Measurements from ENCODE around the gene LYPD5. TPM values are rescaled to one million over a fixed set of nuclear protein-coding genes. Genes with fewer than 3 reads are reported as not detected.
A peak's percentile ranks its signal among the peaks of the same experiment; 100 is the strongest.
"Not testable (repeated sequence)": the region's sequence is repeated elsewhere in the genome, so short reads cannot be mapped to it uniquely, and the experiment has no call there.

LYPD5 gene
- total RNA-seq, 2 experiments from 2014 or later = 0.62 to 1.2 TPM

DNA sequence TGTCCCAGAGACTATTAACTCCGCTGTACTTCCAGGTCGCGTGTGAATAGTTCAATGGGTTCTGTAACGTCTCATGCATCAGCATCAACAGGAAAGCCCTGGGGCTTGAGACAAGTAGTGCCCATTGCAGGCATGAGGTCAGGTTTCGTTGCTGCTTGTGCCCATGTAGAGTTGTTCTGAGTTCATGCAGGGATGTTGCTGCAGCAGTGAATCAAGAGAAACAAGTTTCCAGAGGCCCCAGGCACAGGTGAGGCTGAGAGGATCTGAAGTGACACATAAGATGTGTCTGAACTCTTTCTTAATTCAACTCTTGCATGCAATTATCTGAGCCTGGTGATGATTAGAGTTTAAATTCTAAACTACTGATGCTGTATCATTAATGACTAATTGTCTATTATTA lies 16.3 kb upstream of the LYPD5 start:
- H3K27me3 Mint-ChIP-seq = peaks cover 17% of the 10 kb centered on the region
- peaks cover 13% of the 10 kb centered on the region for H3K4me1 Mint-ChIP-seq (ENCODE audit: low read depth)
- H3K27ac Mint-ChIP-seq = no peak overlapping the region
- DNase-seq = no peak
- no peak overlapping the region for H3K4me3 Mint-ChIP-seq
- no peaks in the 10 kb centered on the region for H3K36me3 Mint-ChIP-seq
- CTCF ChIA-PET = interaction anchor here (1.1 to 1.6 kb wide), 2 partner anchors 9 to 53 kb away, joined by 3 read pairs; no protein-coding TSS in a partner anchor
- intact Hi-C loops (cut with micrococcal nuclease) = loop anchor here (10.0 kb wide), 1 partner anchor 384 kb away; no protein-coding TSS in a partner anchor
- no peaks in the 10 kb centered on the region for H3K9me3 Mint-ChIP-seq
- POLR2A ChIA-PET = interaction anchor here (1.4 kb wide), 1 partner anchor 293 kb away, joined by 3 read pairs; no protein-coding TSS in a partner anchor

GRCh38 chr19:43817454-43817853 lies 15.2 kb upstream of the LYPD5 start:
- H3K36me3 Mint-ChIP-seq, H3K9me3 Mint-ChIP-seq, H3K27ac Mint-ChIP-seq, DNase-seq, H3K4me3 Mint-ChIP-seq, POLR2A ChIA-PET: not testable (repeated sequence)
- CTCF ChIA-PET = interaction anchor here (1.1 kb wide), 1 partner anchor 8 kb away, joined by 3 read pairs; no protein-coding TSS in a partner anchor
- H3K4me1 Mint-ChIP-seq (ENCODE audit: low read depth) = peaks cover 14% of the 10 kb centered on the region
- H3K27me3 Mint-ChIP-seq = peaks cover 17% of the 10 kb centered on the region
- intact Hi-C loops (cut with micrococcal nuclease) = loop anchor here (10.0 kb wide), 1 partner anchor 383 kb away; no protein-coding TSS in a partner anchor

GRCh38 chr19:43814663-43815352 lies 12.6 kb upstream of the LYPD5 start:
- CTCF ChIA-PET = interaction anchor here (0.8 to 1.6 kb wide), 5 partner anchors 30 to 382 kb away, joined by 3 to 4 read pairs (median 3); no protein-coding TSS in a partner anchor
- POLR2A ChIA-PET = no interaction called here

DNA sequence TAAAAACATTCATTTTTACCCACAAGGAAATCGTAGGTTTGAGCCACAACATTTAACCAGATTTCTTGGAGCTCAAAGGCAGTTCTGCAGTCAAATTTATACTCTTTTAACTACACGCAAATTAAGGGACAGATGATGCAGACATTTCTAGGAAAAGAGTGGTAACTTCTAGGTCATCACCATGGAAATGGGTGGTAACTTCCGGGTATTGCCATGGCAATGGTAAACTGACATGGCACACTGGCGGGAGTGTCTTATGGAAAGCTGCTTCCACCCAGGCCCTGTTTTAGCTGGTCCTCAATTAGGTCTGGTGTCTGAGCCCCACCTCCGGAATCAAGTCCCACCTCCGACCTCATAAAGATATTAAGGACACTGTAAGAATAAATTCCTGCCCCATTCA lies 10.4 kb upstream of the LYPD5 start:
- H3K4me3 Mint-ChIP-seq = no peak overlapping the region
- POLR2A ChIA-PET = no interaction called here
- H3K36me3 Mint-ChIP-seq = no peaks in the 10 kb centered on the region
- intact Hi-C loops (cut with micrococcal nuclease) = loop anchor here (10.0 kb wide), 1 partner anchor 378 kb away; no protein-coding TSS in a partner anchor
- CTCF ChIA-PET = interaction anchor here (1.1 to 1.4 kb wide), 5 partner anchors 67 to 366 kb away, joined by 3 to 5 read pairs (median 4); no protein-coding TSS in a partner anchor
- H3K4me1 Mint-ChIP-seq (ENCODE audit: low read depth) = peaks cover 6% of the 10 kb centered on the region
- no peaks in the 10 kb centered on the region for H3K9me3 Mint-ChIP-seq
- peak overlapping the region; percentile 8 for H3K27ac Mint-ChIP-seq
- peak; percentile 22 for DNase-seq
- peaks cover 2% of the 10 kb centered on the region for H3K27me3 Mint-ChIP-seq

More at GRCh38 chr19:43814663-43815352, 12.6 kb upstream of the LYPD5 start:
- H3K9me3 Mint-ChIP-seq = no peaks in the 10 kb centered on the region
- H3K4me3 Mint-ChIP-seq = no peak overlapping the region
- H3K36me3 Mint-ChIP-seq = no peaks in the 10 kb centered on the region
- H3K4me1 Mint-ChIP-seq (ENCODE audit: low read depth) = peaks cover 7% of the 10 kb centered on the region
- H3K27me3 Mint-ChIP-seq = peaks cover 7% of the 10 kb centered on the region
- DNase-seq = no peak
- intact Hi-C loops (cut with micrococcal nuclease) = loop anchor here (10.0 kb wide), 1 partner anchor 380 kb away; no protein-coding TSS in a partner anchor
- no peak overlapping the region for H3K27ac Mint-ChIP-seq

GRCh38 chr19:43812259-43812658 lies 10.0 kb upstream of the LYPD5 start:
- Mint-ChIP-seq H3K36me3 (no peaks in the 10 kb centered on the region), H3K27me3 (peaks cover 4% of the 10 kb centered on the region), H3K4me3 (no peak overlapping the region), H3K9me3 (no peaks in the 10 kb centered on the region), H3K4me1 (ENCODE audit: low read depth) (peaks cover 6% of the 10 kb centered on the region), H3K27ac (no peak overlapping the region)
- intact Hi-C loops (cut with micrococcal nuclease) = loop anchor here (10.0 kb wide), 1 partner anchor 377 kb away; no protein-coding TSS in a partner anchor
- DNase-seq = no peak
- ChIA-PET CTCF (interaction anchor here (1.1 to 1.4 kb wide), 4 partner anchors 67 to 365 kb away, joined by 3 to 5 read pairs (median 4); no protein-coding TSS in a partner anchor), POLR2A (no interaction called here)

DNA sequence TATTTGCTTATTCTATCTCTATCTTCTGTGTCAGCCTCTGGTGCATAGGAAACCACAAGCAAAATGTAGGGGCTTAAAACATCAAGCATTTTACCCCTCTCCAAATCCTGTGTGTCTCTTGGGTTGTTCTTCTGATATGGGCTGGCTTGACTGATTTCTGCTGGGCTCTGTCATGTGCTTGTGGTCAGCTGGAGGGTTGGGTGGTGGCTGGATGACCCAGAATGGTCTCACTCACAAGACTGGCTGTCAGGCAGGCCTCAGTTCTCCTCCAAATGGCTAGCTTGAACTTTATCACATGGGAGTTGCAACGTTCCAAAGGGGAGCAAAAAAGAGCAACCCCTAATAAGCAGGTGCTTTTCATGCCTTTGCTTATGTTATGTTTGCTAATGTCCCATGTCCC lies 9.6 kb upstream of the LYPD5 start:
- CTCF ChIA-PET = interaction anchor here (0.7 to 1.4 kb wide), 4 partner anchors 55 to 373 kb away, joined by 4 read pairs; no protein-coding TSS in a partner anchor
- intact Hi-C loops (cut with micrococcal nuclease) = loop anchor here (10.0 kb wide), 1 partner anchor 377 kb away; no protein-coding TSS in a partner anchor
- POLR2A ChIA-PET = no interaction called here

DNA sequence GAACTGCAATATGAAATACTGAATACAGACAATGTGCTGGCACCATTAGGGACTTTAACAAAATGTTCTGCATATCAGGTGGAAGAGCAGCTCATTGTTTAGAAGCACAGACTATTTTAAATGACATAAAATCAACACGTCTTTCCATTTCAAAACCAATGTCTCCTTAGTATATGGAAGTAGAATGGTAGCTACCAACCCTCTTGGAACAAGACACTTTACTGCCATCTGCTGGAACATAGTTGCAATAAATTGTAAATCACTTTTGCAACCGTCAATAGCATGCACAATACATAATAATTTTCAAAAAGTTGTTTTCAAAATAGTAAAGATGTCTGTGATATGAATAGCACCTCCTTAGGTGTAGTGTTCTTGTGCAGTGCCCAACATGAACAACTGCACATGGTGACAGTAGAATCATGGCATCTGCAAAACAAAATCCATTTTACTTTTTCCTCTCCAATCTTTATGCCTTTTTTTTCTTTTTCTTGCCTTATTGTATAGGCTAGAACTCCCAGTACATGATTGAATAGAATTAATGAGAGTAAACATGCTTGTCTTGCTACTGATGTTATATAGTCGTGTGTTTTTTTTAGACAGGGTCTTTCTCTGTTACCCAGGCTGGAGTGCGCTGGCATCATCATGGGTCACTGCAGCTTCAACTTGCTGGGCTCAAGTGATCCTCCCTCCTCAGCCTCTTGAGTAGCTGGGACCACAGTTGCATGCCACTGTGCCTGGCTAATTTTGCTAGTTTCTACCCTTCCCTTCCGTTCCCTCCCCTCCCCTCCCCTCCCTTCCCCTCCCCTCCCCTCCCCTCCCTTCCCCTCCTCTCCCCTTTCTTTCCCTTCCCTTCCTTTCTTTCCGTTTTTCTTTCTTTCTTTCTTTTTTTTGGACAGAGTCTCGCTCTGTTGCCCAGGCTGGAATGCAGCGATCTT lies 7.8 kb upstream of the LYPD5 start:
- no peaks in the 10 kb centered on the region for H3K9me3 Mint-ChIP-seq
- H3K36me3 Mint-ChIP-seq = no peaks in the 10 kb centered on the region
- CTCF ChIA-PET = interaction anchor here (0.6 to 5.9 kb wide), 32 partner anchors 8 to 371 kb away, joined by 3 to 68 read pairs (median 4); partner anchors contain the start of genes IRGQ, PINLYP, XRCC1 and ZNF283
- H3K27me3 Mint-ChIP-seq = peaks cover 4% of the 10 kb centered on the region
- no peak for DNase-seq
- peaks cover 6% of the 10 kb centered on the region for H3K4me1 Mint-ChIP-seq (ENCODE audit: low read depth)
- POLR2A ChIA-PET = no interaction called here
- H3K27ac Mint-ChIP-seq = no peak overlapping the region
- H3K4me3 Mint-ChIP-seq = no peak overlapping the region
- intact Hi-C loops (cut with micrococcal nuclease) = loop anchor here (1.0 to 10.0 kb wide), 2 partner anchors 65 to 375 kb away; no protein-coding TSS in a partner anchor

More for the DNA sequence above, 9.6 kb upstream of the LYPD5 start:
- H3K27me3 Mint-ChIP-seq = peaks cover 4% of the 10 kb centered on the region
- DNase-seq = no peak
- H3K4me1 Mint-ChIP-seq (ENCODE audit: low read depth) = peaks cover 6% of the 10 kb centered on the region
- H3K36me3 Mint-ChIP-seq = no peaks in the 10 kb centered on the region
- no peaks in the 10 kb centered on the region for H3K9me3 Mint-ChIP-seq
- no peak overlapping the region for H3K4me3 Mint-ChIP-seq
- no peak overlapping the region for H3K27ac Mint-ChIP-seq

- CTCF ChIA-PET = interaction anchor here (5.9 kb wide), 1 partner anchor 62 kb away, joined by 68 read pairs; no protein-coding TSS in a partner anchor
- POLR2A ChIA-PET = no interaction called here
- peaks cover 4% of the 10 kb centered on the region for H3K4me1 Mint-ChIP-seq (ENCODE audit: low read depth)
- no peaks in the 10 kb centered on the region for H3K9me3 Mint-ChIP-seq
- no peak for DNase-seq
- intact Hi-C loops (cut with micrococcal nuclease) = no loop called here
- H3K27me3 Mint-ChIP-seq = peaks cover 4% of the 10 kb centered on the region
- H3K36me3 Mint-ChIP-seq = no peaks in the 10 kb centered on the region
- H3K27ac Mint-ChIP-seq = no peak overlapping the region
- no peak overlapping the region for H3K4me3 Mint-ChIP-seq
These were observed 5.4 kb upstream of the LYPD5 start for GRCh38 chr19:43807651-43808050.

DNA sequence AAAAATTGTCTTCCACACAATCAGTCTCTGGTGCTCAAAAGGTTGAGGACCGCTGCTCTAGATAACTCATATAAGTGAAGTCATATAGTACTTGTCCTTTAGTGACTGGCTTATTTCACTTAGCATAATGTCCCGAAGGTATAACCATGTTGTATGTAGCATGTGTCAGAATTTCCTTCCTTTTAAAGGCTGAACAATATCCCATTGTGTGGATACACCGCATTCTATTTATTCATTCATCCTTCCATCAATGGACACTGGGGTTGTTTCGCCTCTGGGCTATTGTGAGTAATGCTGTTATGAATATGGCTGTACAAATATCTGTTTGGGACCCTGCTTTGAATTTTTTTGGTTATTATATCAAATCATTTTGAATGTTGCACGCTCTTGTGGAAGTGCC lies 4.6 kb upstream of the LYPD5 start:
- POLR2A ChIA-PET = no interaction called here
- no peaks in the 10 kb centered on the region for H3K9me3 Mint-ChIP-seq
- no peaks in the 10 kb centered on the region for H3K36me3 Mint-ChIP-seq
- no peak overlapping the region for H3K4me3 Mint-ChIP-seq
- intact Hi-C loops (cut with micrococcal nuclease) = no loop called here
- no peak for DNase-seq
- CTCF ChIA-PET = interaction anchor here (5.9 kb wide), 1 partner anchor 61 kb away, joined by 68 read pairs; no protein-coding TSS in a partner anchor
- H3K27me3 Mint-ChIP-seq = peaks cover 4% of the 10 kb centered on the region
- no peaks in the 10 kb centered on the region for H3K4me1 Mint-ChIP-seq (ENCODE audit: low read depth)
- H3K27ac Mint-ChIP-seq = no peak overlapping the region

DNA sequence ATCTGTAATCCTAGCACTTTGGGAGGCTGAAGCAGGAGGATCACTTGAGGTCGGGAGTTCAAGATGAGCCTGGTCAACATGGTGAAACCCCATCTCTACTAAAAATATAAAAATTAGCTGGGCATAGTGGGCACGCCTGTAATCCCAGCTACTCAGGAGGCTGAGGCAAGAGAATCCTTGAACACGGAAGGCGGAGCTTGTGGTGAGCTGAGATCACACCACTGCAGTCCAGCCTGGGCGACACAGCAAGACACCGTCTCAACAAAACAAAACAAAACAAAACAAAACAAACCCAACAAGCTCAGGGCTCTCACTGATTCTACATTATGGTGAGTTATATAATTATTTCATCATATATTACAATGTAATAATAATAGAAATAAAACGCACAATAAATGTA lies 4.2 kb upstream of the LYPD5 start:
- H3K4me1 Mint-ChIP-seq (ENCODE audit: low read depth); intact Hi-C loops (cut with micrococcal nuclease); H3K4me3 Mint-ChIP-seq; H3K27ac Mint-ChIP-seq; H3K27me3 Mint-ChIP-seq; DNase-seq; POLR2A ChIA-PET; H3K36me3 Mint-ChIP-seq; H3K9me3 Mint-ChIP-seq: not testable (repeated sequence)
- CTCF ChIA-PET = interaction anchor here (0.6 to 5.9 kb wide), 3 partner anchors 12 to 138 kb away, joined by 3 to 68 read pairs (median 3); no protein-coding TSS in a partner anchor

DNA sequence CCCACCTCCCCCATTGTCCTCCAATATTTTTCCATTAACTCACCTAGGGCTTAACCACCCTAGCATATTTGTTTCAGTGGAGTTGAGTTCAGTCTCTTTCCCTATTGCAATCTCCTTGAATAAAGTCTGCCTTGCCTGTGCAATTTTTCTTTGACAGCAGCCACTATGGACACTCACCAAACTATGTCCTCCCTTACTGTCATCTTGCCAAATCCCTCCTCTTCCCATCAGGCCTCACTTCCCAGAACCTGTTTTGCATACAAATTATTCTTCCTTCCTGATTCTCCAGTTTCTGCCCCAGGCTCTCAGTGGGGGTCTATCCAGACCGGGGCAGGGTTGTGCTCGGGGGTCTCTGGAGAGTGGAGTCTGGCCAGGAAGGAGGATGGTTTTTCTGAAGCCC lies 2.2 kb upstream of the LYPD5 start:
- no peak for DNase-seq
- ChIA-PET POLR2A (no interaction called here), CTCF (no interaction called here)
- Mint-ChIP-seq H3K36me3 (no peaks in the 10 kb centered on the region), H3K4me3 (no peak overlapping the region), H3K27me3 (peaks cover 4% of the 10 kb centered on the region), H3K27ac (no peak overlapping the region), H3K9me3 (no peaks in the 10 kb centered on the region), H3K4me1 (ENCODE audit: low read depth) (no peaks in the 10 kb centered on the region)
- intact Hi-C loops (cut with micrococcal nuclease) = no loop called here
